ENCODE data around the gene GFOD1. TPM values are rescaled to one million over a fixed set of nuclear protein-coding genes. Genes with fewer than 3 reads are reported as not detected.
A peak's percentile ranks its signal among the peaks of the same experiment; 100 is the strongest.

The GFOD1 gene
- total RNA-seq, 4 donors from 2014 or later: 16.1 to 30.7 (median 22.9) TPM

DNA sequence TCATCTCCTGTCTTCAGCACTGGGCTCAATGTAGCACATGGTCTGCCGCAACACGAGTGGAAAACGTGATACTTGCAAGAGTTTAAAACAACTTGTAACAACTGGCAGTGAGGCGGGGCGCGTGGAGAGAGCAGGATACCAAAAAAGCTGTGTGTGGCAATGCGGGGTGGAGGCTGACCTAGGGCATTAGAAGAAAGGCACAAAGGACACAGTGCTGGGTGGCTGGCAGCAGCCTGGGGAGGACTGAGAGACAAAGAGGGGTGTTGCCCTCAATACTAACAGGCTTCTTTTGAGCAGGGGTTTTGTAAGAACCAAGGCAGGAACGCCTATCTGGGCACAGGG, 1.5 kb upstream of the GFOD1 start:
- no peaks in the 10 kb centered on the region for H3K36me3 ChIP-seq
- H3K27me3 ChIP-seq: no peaks in the 10 kb centered on the region
- no peaks in the 10 kb centered on the region for H3K9me3 ChIP-seq
- H3K4me1 ChIP-seq: peaks cover 7 to 49% (median 11%) of the 10 kb centered on the region in 3 donors
- no peak overlapping the region for H3K4me3 ChIP-seq
- TF ChIP-seq, protein P1, sequence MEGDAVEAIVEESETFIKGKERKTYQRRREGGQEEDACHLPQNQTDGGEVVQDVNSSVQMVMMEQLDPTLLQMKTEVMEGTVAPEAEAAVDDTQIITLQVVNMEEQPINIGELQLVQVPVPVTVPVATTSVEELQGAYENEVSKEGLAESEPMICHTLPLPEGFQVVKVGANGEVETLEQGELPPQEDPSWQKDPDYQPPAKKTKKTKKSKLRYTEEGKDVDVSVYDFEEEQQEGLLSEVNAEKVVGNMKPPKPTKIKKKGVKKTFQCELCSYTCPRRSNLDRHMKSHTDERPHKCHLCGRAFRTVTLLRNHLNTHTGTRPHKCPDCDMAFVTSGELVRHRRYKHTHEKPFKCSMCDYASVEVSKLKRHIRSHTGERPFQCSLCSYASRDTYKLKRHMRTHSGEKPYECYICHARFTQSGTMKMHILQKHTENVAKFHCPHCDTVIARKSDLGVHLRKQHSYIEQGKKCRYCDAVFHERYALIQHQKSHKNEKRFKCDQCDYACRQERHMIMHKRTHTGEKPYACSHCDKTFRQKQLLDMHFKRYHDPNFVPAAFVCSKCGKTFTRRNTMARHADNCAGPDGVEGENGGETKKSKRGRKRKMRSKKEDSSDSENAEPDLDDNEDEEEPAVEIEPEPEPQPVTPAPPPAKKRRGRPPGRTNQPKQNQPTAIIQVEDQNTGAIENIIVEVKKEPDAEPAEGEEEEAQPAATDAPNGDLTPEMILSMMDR (IDR thresholded peaks at IDR 0.05): no peak
- TF ChIP-seq POLR2A (IDR thresholded peaks at IDR 0.05): no peak
- intact Hi-C loops (cut with DNase I): no loop called here
- no peak for DNase-seq
- WGBS, 2 donors: 52 to 80% methylated on average over 1 to 8 of the region's 8 CpGs
- H3K27ac ChIP-seq: peak overlapping the region; percentile 89 to 99 (median 95)

DNA sequence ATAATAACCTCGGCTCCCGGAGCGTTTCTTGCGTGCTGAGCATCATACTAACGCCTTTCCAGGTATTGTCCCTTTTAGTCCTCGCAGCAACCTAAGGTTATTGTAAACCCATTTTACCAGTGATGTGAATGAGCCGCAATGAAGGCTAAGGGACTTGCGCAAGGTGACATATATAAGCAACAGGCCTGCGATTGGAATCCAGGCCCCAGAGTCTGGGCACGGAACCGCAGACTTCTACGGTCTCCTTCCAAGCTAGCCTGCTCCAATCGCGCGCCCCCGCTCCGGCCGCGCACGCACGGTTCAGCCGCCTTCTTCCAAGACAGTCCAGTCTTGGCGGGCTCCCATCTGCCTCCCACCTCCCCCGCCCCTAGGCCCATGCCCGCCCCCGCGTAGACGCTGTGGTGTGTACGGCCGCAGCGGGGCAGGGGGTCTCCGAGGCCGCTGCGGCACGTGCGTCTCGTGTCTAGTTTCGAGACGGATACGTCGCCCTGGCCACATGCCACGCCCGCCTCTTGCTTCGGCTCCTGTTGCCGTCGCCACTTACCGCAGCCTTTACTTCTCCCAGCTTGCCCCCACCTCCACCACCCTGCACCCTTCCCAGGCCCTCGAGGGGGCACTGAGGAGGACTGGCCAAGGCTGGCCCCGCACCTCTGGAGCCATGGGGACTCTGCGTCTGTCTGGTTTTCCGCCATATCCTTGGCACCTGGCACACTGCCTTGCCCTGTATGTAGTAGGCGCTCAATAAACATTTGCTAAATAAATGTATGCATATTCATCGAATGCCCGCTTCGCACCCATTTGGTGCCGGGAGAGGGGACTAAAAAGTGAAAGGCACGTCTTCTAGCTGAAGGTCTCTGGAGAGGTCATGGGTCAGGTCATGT, 855 bp upstream of the GFOD1 start:
- 29 to 48% methylated on average over 12 to 24 of the region's 57 CpGs for WGBS, 2 donors
- no peak for TF ChIP-seq POLR2A (IDR thresholded peaks at IDR 0.05)
- TF ChIP-seq, protein P1 (IDR thresholded peaks at IDR 0.05): no peak
- intact Hi-C loops (cut with DNase I): no loop called here
- Histone ChIP-seq H3K27ac (peak overlapping the region; percentile 89 to 99 (median 95)), H3K9me3 (no peaks in the 10 kb centered on the region), H3K4me1 (peaks cover 7 to 55% (median 15%) of the 10 kb centered on the region in 3 donors), H3K36me3 (no peaks in the 10 kb centered on the region), H3K27me3 (no peaks in the 10 kb centered on the region), H3K4me3 (peak overlapping the region; percentile 54 to 96 (median 88))
- DNase-seq: no peak

DNA sequence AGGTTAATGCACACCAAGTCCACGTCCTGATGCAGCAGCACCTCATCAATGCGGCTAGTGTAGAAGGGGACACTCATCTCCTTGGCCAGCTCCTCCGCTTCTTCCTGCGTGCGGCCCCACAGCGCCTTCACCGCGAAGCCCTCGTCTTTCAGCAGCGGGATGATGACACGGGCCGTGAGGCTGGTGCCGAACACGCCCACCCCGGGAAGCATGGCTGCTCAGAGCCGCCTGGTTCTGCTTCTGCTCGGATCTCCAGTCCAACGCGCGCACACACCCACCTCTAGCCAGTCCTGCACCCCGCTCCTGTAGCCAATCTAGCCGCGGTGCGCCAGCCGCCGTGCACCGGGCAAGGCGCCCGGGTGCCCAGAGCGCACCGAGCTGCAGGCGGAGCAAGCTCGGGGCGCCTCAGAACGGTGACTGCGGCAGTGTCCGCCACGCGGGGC, 700 bp downstream of the GFOD1 start:
- peak; percentile 9 for DNase-seq
- Histone ChIP-seq H3K4me3 (peak overlapping the region; percentile 67 to 96 (median 88)), H3K36me3 (no peaks in the 10 kb centered on the region), H3K27ac (peak overlapping the region; percentile 93 to 99 (median 96)), H3K4me1 (peaks cover 7 to 62% (median 17%) of the 10 kb centered on the region in 3 donors), H3K27me3 (no peaks in the 10 kb centered on the region), H3K9me3 (no peaks in the 10 kb centered on the region)
- TF ChIP-seq, protein P1 (IDR thresholded peaks at IDR 0.05): no peak
- no peak for TF ChIP-seq POLR2A (IDR thresholded peaks at IDR 0.05)
- intact Hi-C loops (cut with DNase I): no loop called here
- WGBS, 2 donors: 0 to 1% methylated on average over 4 to 30 of the region's 39 CpGs

DNA sequence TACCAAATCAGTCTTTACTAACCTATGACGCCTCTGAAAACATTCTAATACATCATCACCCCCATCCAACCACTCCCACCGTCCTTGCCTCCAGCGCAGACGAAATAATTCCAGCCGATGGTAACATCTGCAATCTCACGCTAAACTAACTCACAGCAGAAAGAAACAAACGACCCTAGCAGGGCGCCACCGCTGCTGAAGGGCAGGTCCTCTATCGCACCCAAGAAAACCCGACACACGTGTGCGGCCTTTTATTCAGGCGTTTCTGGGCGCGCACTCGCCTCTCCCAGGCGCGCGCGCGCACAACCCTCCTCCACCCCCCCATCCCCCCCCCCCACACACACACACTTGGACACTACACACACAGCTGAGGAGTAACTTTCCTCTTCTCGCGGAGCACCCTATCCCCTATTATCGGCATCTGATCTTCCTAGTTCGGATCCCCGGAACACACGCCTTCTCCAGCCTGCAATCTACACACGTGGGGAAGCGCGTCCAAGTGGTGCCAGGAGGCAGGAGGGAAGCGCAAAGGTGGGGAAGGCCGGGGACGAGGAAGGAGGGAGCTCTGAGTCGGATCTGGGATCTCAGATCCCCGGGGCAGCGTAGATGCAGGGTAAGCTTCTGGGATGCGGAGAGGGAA, 1.4 kb downstream of the GFOD1 start:
- Histone ChIP-seq H3K4me3 (peak overlapping the region; percentile 67 to 96 (median 88)), H3K27me3 (no peaks in the 10 kb centered on the region), H3K36me3 (no peaks in the 10 kb centered on the region), H3K9me3 (no peaks in the 10 kb centered on the region), H3K4me1 (peaks cover 7 to 64% (median 23%) of the 10 kb centered on the region in 3 donors), H3K27ac (peak overlapping the region; percentile 93 to 99 (median 96))
- 0 to 1% methylated on average over 16 to 27 of the region's 38 CpGs for WGBS, 2 donors
- intact Hi-C loops (cut with DNase I): no loop called here
- DNase-seq: no peak
- TF ChIP-seq, protein P1 (IDR thresholded peaks at IDR 0.05): no peak
- TF ChIP-seq POLR2A (IDR thresholded peaks at IDR 0.05): peak in 1 of 4 donors; percentile 37

DNA sequence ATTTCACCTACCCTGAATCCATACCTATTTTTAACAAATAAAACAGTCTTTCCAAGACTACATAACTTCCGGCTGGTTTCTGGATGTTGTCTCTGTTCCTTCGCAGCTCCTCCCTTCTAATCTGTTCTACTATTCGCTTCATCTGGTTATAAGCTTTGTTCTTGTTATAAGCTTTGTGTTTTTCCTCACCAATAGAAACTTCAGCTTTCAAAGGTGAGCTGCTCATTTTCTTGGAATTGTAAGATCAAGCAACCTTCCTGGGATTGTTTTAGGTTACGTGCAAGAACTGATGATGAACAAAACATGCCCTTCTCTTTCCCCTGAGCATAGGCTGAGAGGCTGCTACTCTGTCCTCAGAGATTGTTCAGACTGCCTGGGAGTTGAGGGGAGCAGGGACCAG, 2.1 kb downstream of the GFOD1 start:
- TF ChIP-seq, protein P1 (IDR thresholded peaks at IDR 0.05): no peak
- no peak for TF ChIP-seq POLR2A (IDR thresholded peaks at IDR 0.05)
- intact Hi-C loops (cut with DNase I): no loop called here
- Histone ChIP-seq H3K27ac (peak overlapping the region; percentile 93 to 99 (median 96)), H3K36me3 (no peaks in the 10 kb centered on the region), H3K4me1 (peaks cover 7 to 71% (median 29%) of the 10 kb centered on the region in 3 donors), H3K9me3 (no peaks in the 10 kb centered on the region), H3K27me3 (no peaks in the 10 kb centered on the region), H3K4me3 (peak overlapping the region; percentile 67 to 96 (median 88))
- DNase-seq: no peak
- WGBS, 2 donors: 46 to 77% methylated on average over 4 of the region's 4 CpGs

Data from esophagus squamous epithelium (tissue), 5 donors.